ENCODE measurements around the gene CEL. TPM values are rescaled to one million over a fixed set of nuclear protein-coding genes. Genes with fewer than 3 reads are reported as not detected.

Gene CEL
- total RNA-seq, 1 experiment from 2014 or later: 6.6 TPM

GRCh38 chr9:133119103-133119845 lies 57.5 kb downstream of the CEL start (continued):
- no peak for TF ChIP-seq ZNF425 (CRISPR knock-in tag; conservative IDR thresholded peaks at IDR 0.05)
- TF ChIP-seq MYBL2 (CRISPR knock-in tag; IDR thresholded peaks at IDR 0.05): no peak
- TF ChIP-seq ZBTB21 (CRISPR knock-in tag; IDR thresholded peaks at IDR 0.05; ENCODE audit: borderline replicate concordance): no peak
- no peak for TF ChIP-seq ZMAT4 (CRISPR knock-in tag; IDR thresholded peaks at IDR 0.05)
- TF ChIP-seq USF1 (CRISPR knock-in tag; IDR thresholded peaks at IDR 0.05): no peak
- no peak for TF ChIP-seq HMGA2 (CRISPR knock-in tag; IDR thresholded peaks at IDR 0.05)
- TF ChIP-seq CDX4 (CRISPR knock-in tag; IDR thresholded peaks at IDR 0.05; ENCODE audit: borderline replicate concordance): no peak

GRCh38 chr9:133119846-133120500 lies 58.2 kb downstream of the CEL start:
- Mint-ChIP-seq H3K9me3 (no peaks in the 10 kb centered on the region), H3K4me3 (peak overlapping the region; percentile 75), H3K27ac (no peak overlapping the region), H3K27me3 (ENCODE audit: low read depth) (peaks cover 55% of the 10 kb centered on the region), H3K36me3 (no peaks in the 10 kb centered on the region), H3K4me1 (peaks cover 12% of the 10 kb centered on the region)
- no peak for DNase-seq (ENCODE audit: low spot score)
- CTCF ChIA-PET: interaction anchor here (1.0 to 6.0 kb wide), 5 partner anchors 10 to 71 kb away, joined by 3 to 70 read pairs (median 8); no protein-coding TSS in a partner anchor
- POLR2A ChIA-PET: interaction anchor here (1.0 kb wide), 1 partner anchor 24 kb away, joined by 3 read pairs; no protein-coding TSS in a partner anchor
- no peak for ATAC-seq
- TF ChIP-seq ZNF423 (CRISPR knock-in tag; IDR thresholded peaks at IDR 0.05) (no peak), JUN (CRISPR knock-in tag; IDR thresholded peaks at IDR 0.05) (no peak), ZNF317 (CRISPR knock-in tag; IDR thresholded peaks at IDR 0.05; ENCODE audit: borderline replicate concordance, low read depth) (no peak), ZMAT4 (CRISPR knock-in tag; IDR thresholded peaks at IDR 0.05) (no peak), E2F4 (CRISPR knock-in tag; IDR thresholded peaks at IDR 0.05; ENCODE audit: borderline replicate concordance, low read depth) (no peak)

GRCh38 chr9:133120501-133121197 lies 58.9 kb downstream of the CEL start:
- H3K4me1 Mint-ChIP-seq: peaks cover 12% of the 10 kb centered on the region
- POLR2A ChIA-PET: no interaction called here
- TF ChIP-seq TEAD1 (CRISPR knock-in tag; IDR thresholded peaks at IDR 0.05) (no peak), USF1 (CRISPR knock-in tag; IDR thresholded peaks at IDR 0.05) (no peak), E2F4 (CRISPR knock-in tag; IDR thresholded peaks at IDR 0.05; ENCODE audit: borderline replicate concordance, low read depth) (peak; percentile 17; the same call in 1 of the 2 replicates), STAT6 (CRISPR knock-in tag; conservative IDR thresholded peaks at IDR 0.05; ENCODE audit: low read depth) (no peak), SMAD3 (CRISPR knock-in tag; IDR thresholded peaks at IDR 0.05; ENCODE audit: borderline replicate concordance) (no peak), ZNF416 (CRISPR knock-in tag; IDR thresholded peaks at IDR 0.05) (0 out of 2 replicates have a peak, but pooled peaks have one; percentile 19), IRF1 (CRISPR knock-in tag; IDR thresholded peaks at IDR 0.05) (no peak)

More at GRCh38 chr9:133120501-133121197, 58.9 kb downstream of the CEL start:
- H3K36me3 Mint-ChIP-seq: no peaks in the 10 kb centered on the region
- peaks cover 58% of the 10 kb centered on the region for H3K27me3 Mint-ChIP-seq (ENCODE audit: low read depth)
- ATAC-seq (peak; percentile 6), DNase-seq (ENCODE audit: low spot score) (no peak)
- no peaks in the 10 kb centered on the region for H3K9me3 Mint-ChIP-seq
- peak overlapping the region; percentile 75 for H3K4me3 Mint-ChIP-seq
- no peak overlapping the region for H3K27ac Mint-ChIP-seq
- CTCF ChIA-PET: interaction anchor here (1.0 to 6.0 kb wide), 3 partner anchors 11 to 27 kb away, joined by 3 to 70 read pairs (median 8); no protein-coding TSS in a partner anchor
